WTC11 (cell line): ENCODE results near the gene SLC24A4.

Experiments
- ATF2 ChIP-seq: sonication (generic); formaldehyde crosslinking; IDR thresholded peaks from 2 replicates; pipeline ENCODE4 v1.8.1; 2022; ENCODE audit warnings: low read depth, missing genetic modification reagents, borderline replicate concordance
- CREB1 ChIP-seq: sonication (generic); formaldehyde crosslinking; IDR thresholded peaks from 2 replicates; pipeline ENCODE4 v1.8.0; 2023; ENCODE audit warnings: mild to moderate bottlenecking, missing genetic modification reagents
- FOXK1 ChIP-seq: sonication (generic); formaldehyde crosslinking; IDR thresholded peaks from 2 replicates; pipeline ENCODE4 v1.8.0; 2022; ENCODE audit warnings: mild to moderate bottlenecking, moderate library complexity, missing genetic modification reagents
- GTF2I ChIP-seq: fragments of 250-450 bp; sonication (Bioruptor Pico); conservative IDR thresholded peaks from 2 replicates; pipeline ENCODE4 v1.4.0; 2021; ENCODE audit warnings: mild to moderate bottlenecking
- NR3C1 ChIP-seq: sonication (generic); formaldehyde crosslinking; conservative IDR thresholded peaks from 2 replicates; pipeline ENCODE4 v1.8.1; 2023; ENCODE audit warnings: low read depth, mild to moderate bottlenecking, missing genetic modification reagents
- ZNF263 ChIP-seq: sonication (generic); formaldehyde crosslinking; IDR thresholded peaks from 2 replicates; pipeline ENCODE4 v1.8.1; 2022; ENCODE audit warnings: low read depth, mild to moderate bottlenecking, moderate library complexity, missing genetic modification reagents
- TF ChIP-seq, protein P1 (sequence below): fragments of 250-450 bp; sonication (Bioruptor Pico); IDR thresholded peaks from 2 replicates; pipeline ENCODE4 v1.9.0; 2021; ENCODE audit warnings: mild to moderate bottlenecking
- TF ChIP-seq, protein P2 (sequence below): fragments of 200-600 bp; IDR thresholded peaks from 2 replicates; pipeline ENCODE4 v1.8.0; 2022; ENCODE audit warnings: antibody characterized with exemption
- TF ChIP-seq, protein P3 (sequence below): sonication (generic); formaldehyde crosslinking; IDR thresholded peaks from 2 replicates; pipeline ENCODE4 v1.8.1; 2022; ENCODE audit warnings: missing genetic modification reagents, borderline replicate concordance
- TF ChIP-seq, protein P4 (sequence below): sonication (generic); formaldehyde crosslinking; IDR thresholded peaks from 2 replicates; pipeline ENCODE4 v1.8.1; 2022; ENCODE audit warnings: mild to moderate bottlenecking, missing genetic modification reagents, moderate library complexity, borderline replicate concordance
- TF ChIP-seq, protein P5 (sequence below): sonication (generic); formaldehyde crosslinking; IDR thresholded peaks from 2 replicates; pipeline ENCODE4 v1.8.0; 2022; ENCODE audit warnings: mild to moderate bottlenecking, missing genetic modification reagents

- TF ChIP-seq, protein P1, sequence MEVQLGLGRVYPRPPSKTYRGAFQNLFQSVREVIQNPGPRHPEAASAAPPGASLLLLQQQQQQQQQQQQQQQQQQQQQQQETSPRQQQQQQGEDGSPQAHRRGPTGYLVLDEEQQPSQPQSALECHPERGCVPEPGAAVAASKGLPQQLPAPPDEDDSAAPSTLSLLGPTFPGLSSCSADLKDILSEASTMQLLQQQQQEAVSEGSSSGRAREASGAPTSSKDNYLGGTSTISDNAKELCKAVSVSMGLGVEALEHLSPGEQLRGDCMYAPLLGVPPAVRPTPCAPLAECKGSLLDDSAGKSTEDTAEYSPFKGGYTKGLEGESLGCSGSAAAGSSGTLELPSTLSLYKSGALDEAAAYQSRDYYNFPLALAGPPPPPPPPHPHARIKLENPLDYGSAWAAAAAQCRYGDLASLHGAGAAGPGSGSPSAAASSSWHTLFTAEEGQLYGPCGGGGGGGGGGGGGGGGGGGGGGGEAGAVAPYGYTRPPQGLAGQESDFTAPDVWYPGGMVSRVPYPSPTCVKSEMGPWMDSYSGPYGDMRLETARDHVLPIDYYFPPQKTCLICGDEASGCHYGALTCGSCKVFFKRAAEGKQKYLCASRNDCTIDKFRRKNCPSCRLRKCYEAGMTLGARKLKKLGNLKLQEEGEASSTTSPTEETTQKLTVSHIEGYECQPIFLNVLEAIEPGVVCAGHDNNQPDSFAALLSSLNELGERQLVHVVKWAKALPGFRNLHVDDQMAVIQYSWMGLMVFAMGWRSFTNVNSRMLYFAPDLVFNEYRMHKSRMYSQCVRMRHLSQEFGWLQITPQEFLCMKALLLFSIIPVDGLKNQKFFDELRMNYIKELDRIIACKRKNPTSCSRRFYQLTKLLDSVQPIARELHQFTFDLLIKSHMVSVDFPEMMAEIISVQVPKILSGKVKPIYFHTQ: no peak
- TF ChIP-seq, protein P2, sequence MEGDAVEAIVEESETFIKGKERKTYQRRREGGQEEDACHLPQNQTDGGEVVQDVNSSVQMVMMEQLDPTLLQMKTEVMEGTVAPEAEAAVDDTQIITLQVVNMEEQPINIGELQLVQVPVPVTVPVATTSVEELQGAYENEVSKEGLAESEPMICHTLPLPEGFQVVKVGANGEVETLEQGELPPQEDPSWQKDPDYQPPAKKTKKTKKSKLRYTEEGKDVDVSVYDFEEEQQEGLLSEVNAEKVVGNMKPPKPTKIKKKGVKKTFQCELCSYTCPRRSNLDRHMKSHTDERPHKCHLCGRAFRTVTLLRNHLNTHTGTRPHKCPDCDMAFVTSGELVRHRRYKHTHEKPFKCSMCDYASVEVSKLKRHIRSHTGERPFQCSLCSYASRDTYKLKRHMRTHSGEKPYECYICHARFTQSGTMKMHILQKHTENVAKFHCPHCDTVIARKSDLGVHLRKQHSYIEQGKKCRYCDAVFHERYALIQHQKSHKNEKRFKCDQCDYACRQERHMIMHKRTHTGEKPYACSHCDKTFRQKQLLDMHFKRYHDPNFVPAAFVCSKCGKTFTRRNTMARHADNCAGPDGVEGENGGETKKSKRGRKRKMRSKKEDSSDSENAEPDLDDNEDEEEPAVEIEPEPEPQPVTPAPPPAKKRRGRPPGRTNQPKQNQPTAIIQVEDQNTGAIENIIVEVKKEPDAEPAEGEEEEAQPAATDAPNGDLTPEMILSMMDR: no peak
- TF ChIP-seq NR3C1 (CRISPR knock-in tag): no peak
- TF ChIP-seq CREB1 (CRISPR knock-in tag): no peak
- no peak for TF ChIP-seq FOXK1 (CRISPR knock-in tag)
- TF ChIP-seq, protein P3, sequence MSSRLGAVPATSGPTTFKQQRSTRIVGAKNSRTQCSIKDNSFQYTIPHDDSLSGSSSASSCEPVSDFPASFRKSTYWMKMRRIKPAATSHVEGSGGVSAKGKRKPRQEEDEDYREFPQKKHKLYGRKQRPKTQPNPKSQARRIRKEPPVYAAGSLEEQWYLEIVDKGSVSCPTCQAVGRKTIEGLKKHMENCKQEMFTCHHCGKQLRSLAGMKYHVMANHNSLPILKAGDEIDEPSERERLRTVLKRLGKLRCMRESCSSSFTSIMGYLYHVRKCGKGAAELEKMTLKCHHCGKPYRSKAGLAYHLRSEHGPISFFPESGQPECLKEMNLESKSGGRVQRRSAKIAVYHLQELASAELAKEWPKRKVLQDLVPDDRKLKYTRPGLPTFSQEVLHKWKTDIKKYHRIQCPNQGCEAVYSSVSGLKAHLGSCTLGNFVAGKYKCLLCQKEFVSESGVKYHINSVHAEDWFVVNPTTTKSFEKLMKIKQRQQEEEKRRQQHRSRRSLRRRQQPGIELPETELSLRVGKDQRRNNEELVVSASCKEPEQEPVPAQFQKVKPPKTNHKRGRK (CRISPR knock-in tag): no peak
- no peak for TF ChIP-seq ATF2 (CRISPR knock-in tag)
- TF ChIP-seq GTF2I (CRISPR knock-in tag): no peak
- TF ChIP-seq, protein P4, sequence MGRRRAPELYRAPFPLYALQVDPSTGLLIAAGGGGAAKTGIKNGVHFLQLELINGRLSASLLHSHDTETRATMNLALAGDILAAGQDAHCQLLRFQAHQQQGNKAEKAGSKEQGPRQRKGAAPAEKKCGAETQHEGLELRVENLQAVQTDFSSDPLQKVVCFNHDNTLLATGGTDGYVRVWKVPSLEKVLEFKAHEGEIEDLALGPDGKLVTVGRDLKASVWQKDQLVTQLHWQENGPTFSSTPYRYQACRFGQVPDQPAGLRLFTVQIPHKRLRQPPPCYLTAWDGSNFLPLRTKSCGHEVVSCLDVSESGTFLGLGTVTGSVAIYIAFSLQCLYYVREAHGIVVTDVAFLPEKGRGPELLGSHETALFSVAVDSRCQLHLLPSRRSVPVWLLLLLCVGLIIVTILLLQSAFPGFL (CRISPR knock-in tag): no peak
- TF ChIP-seq, protein P5, sequence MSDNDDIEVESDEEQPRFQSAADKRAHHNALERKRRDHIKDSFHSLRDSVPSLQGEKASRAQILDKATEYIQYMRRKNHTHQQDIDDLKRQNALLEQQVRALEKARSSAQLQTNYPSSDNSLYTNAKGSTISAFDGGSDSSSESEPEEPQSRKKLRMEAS: no peak
- no peak for TF ChIP-seq ZNF263
Observed at GRCh38 chr14:92339426-92339825, 16.5 kb downstream of the SLC24A4 start.
